ENCODE results near the gene FXYD7.
"Not testable (repeated sequence)": the region's sequence is repeated elsewhere in the genome, so short reads cannot be mapped to it uniquely, and the experiment has no call there.

GRCh38 chr19:35153129-35153522 is 10.1 kb downstream of the FXYD7 start:
- not testable (repeated sequence) for TF ChIP-seq TBP (optimal IDR thresholded peaks at IDR 0.05; ENCODE audit: low read depth, low read length); POLR2A (conservative IDR thresholded peaks at IDR 0.05); GTF3C2 (IDR thresholded peaks at IDR 0.05; ENCODE audit: borderline replicate concordance, extremely low read depth, insufficient read length)
